Measurements from ENCODE around the gene PSD2.
A peak's percentile ranks its signal among the peaks of the same experiment; 100 is the strongest.

PSD2 gene

DNA sequence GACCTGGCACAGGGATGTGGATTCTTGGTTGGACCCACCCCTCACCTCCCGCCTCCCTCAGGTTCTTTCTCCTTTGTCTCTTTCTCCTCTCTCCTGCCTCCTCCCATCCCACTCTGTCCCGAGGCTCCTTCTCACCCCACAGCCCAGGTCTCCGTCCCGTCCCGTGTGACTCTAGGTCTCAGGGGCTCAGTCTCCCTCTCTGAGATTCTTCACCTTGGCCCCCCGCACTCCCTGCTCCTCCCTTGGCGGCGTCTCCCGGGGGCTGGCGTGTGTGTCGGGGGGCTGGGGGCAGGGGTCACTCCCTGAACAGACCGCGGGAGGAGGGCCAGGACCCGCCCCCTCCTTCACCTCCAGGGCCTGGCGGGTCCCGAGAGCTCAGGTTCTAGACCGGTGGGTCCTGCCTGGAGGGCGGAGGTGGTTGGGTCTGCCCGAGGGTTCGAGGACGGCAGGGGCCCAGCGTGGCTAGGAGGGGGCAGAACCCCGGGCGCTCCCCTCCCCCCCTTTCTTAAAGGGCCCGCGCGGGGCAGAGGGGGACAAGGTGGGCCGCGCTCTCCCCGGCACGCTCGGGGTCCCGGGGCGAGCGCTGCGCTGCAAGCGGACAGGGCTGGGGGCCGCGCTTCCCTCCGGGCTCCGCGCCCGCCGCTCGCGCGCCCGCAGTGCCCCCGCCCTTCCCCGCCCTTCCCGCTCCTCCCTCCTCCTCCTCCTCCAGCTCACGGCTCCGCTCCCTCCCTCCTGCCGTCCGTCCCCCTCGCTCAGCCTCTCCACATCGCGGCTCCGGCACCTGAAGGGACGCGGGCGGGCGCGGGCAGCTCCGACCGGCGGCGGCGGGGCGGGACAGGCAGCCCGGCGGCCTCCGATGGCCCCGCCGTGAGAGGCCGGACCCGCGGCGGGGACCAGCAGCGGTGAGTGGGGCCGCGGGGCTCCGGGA, at the start of gene PSD2:
Gene PSD2, plus strand, starts transcription at position 735 of the 928 bp plus-strand sequence. CDS start 13,633 bp downstream, outside the sequence.
- no peak for DNase-seq

DNA sequence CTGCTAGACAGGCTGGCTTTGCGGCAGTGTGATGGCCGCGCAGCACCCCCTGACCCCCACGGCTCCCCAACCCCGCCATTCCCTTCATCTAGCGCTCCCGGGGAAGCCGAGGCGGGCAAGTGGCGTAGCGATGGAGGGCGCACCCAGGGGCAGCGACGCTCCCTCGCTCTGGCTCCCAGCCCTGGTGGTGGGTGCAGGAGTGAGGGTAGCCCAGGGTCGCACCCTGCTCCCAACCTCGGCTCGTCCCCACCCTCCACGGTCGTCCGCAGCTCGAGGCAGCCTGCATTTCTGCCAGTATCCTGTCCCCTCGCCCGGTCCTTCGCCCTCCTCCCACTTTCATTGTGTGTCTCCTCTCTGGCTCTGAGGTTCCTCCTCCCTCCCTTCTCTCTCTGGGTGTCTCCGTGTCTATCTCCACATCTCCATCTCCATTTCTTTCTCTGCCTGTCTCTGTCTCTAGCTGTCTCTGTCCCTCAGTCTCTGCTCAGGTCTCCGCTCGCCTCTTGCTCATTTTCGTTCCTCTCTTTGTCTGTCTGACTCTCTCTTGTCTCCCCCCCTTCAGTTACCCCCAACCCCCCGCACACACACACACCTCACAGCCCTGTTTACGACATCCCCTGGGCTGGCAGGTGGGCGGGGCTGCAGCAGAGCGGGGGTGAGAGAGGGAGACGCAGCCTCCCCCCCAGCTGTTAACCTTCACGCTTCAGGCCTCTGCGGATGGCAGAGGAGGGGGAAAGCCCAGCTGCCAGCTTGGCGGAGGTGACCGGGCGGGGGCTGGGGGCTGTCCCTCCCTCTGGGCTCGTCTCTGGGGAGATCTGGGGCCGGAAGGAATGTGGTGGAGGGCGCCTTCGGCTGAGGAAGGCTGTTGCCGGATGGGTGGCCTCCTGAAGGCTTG, 48.7 kb upstream of the PSD2 start:
- DNase-seq = peak in 1 of 2 experiments; percentile 21

DNA sequence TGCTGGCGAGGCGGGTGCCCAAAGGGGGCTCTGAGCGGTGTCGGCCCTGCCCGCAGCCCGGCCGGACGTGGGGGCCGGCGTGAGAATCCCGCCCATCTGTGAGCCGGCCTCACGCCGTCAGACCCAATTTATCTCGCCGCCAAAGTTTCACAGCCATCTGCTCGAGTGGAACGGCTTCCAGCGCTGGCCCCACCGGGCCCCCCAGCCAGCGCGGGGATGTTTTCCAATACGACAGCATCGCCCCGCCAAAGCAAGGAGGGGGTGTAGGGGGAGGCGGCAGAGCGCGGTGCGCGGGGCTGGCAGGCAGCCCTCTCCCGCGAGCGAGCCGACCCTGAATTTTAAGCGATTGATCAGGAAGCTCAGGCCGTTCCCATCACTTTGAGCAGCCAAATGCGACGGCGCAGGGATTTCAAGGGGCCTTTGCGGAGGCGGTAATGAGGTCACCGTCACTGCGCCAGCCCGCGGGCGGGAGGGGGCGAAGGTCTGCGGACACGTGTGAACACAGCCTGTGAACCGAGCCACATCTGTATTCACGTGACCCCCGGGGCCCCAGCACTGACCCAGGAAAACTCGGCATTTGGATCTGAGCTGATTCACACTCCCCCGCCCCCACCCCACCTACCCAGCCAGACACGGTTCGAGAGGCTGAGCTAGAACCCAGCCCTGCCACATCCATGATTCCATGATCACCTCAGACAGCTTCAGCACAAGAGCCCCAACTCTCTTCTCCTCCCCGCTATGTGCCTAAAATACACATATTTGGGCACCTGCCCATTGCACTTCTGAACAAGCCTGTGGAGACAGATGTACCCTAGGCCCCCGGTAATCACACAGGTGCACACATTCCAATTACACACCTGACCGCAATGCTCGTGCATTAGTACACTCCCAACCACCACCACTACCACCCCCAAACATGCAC, 47.8 kb upstream of the PSD2 start:
- DNase-seq = peak in 1 of 2 experiments; percentile 14

DNA sequence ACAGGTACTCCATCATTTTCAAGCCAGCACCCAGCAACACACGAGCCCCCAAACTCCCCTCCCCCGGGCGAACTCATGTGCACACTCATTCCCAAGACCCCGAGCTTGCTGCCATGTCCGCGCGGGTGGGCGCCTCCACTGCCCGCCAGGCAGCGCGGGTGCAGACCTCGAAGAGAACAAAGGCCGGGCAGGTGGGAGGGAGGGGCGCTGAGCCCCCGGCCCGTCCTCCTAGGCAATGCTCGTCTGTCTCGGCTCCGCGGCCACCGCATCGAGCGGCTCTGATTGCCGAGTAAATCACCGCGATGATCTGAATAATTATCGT, 47.1 kb upstream of the PSD2 start:
- DNase-seq = no peak

DNA sequence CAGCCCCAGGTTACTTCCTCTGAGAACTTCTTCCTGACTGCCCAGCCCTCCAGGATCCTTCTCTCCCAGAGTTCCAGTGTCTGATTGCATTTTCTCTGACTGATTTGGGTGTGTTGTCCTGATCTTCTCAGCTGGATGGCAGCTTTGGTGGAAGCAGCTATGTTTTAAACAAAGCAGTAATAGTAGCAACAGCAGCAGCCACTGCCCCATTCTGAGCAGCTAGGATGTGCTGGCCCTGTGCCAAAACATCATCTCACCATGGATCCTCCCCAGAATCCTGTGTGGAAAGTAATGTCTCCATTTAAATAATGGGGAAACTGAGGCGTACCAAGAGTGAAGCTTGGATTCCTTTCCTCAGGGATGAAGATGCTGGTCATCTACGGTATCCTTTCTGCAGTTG, 46.4 kb upstream of the PSD2 start:
- no peak for DNase-seq

DNA sequence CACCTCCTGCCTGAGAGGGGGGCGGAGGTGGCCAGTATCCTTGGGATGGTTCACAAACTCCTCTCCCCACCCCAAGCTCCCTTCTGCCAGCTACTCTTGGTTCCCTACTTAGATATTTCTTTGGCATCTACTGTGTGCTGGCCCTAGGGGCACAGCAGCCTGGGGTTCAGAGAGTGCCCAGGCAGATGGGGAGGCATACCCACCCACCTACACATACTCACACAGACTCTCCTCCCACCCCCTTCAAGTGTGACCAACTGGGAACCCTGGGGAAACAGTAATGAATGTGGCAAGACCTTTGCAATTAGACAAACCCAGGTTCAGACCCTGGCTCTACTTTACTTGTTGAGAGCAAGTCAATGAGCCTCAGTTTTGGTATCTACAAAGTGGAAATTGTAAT, 44.4 kb upstream of the PSD2 start:
- no peak for DNase-seq

DNA sequence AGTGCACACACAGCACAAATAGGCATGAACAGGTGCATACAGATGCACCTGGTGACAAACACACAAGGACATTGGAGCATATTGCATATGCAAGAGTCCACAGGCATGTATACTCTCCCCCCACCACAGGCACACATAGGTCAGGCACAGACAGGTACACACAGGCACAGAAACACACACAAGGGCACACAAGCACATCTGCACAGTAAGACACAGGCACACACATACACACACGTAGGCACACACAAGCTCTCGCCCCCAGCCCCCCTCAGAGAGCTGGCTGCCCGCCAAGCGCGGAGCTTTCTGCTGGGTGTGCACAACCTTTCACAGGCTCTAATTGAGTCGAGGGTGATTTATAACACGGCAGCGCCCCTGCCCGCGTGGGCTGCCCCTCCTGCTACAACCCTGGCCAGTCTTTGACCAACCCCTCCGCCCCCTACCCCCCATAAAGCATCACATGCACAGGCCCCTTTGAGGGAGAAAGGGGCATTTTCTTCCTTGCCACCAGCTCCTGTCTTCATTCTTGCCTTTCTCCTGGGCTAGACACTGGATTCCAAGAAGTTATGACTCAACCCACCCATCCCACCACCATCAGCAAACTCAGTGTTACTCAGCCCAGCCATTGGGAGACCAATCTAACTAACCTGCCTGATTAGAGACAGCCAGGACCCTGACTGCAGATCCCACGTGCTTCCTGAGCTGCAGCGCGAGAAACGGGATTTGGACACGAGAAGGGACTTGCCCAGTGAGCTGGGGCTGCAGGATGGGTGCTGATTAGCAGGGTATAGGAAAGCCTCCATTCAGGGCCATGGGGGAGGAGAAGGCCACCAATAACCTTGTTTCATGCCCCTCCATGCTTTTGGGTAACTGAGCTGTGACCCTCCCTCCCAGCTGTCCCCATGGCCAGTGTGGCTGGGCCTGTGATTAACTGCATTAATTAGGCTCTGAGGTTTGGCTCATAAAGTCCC, 42.8 kb upstream of the PSD2 start:
- no peak for DNase-seq

DNA sequence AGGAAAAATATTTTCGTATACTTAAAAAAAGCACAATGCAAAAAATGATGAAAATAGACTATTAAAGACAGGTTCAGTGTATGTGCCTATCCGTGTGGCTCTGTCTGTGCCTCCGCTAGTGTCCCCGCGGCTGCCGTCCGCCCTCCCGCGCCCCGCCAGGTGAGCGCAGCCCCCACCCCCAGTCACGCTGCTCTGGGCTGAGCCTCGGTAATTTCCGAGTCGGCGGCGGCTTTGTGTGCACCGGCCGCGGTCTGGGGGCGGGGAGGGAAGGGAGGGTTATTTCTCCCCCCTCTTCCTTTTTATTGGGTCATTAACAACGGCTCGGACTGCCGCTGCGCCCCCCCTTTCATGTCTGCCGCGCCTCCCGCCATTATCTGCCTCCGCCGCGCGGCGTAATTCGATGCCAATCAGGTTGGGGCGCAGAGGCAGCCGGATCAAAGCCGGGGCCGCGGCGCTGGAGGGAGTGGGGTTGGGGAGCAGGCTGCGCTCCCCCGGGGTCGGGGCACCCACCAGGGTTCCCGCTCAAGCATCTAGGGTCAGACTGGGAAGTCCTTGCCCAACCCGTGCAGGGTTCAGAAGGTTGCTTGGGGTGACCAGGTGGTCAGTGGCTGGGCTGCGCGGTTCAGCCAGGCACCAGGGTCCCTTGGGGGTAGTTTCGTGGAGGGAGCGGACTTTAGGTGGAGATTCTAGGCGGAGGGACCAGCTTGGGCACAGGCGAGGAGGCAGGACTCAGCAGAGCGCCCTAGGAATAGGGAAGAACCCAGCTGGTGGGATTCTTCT, 39.5 kb upstream of the PSD2 start:
- DNase-seq = no peak

DNA sequence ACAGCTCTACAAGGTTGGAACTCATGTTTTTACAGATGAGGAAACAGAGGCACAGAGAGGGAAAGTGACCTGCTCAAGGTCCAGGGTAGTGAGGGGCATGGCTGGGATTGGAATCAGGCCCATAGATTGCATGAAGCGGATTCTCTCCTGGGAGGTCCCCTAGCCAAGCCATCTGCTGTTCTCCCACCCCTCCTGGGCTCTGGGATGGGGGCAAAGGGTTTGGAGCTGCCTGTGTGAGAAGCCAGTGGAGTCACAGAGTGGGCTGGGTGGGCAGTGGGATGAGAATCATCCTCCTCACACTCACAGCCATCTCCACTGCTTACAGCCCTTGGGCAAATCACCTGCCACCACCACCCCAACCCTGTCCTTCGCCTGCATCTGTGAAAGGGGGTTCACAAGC, 38.6 kb upstream of the PSD2 start:
- DNase-seq = no peak

DNA sequence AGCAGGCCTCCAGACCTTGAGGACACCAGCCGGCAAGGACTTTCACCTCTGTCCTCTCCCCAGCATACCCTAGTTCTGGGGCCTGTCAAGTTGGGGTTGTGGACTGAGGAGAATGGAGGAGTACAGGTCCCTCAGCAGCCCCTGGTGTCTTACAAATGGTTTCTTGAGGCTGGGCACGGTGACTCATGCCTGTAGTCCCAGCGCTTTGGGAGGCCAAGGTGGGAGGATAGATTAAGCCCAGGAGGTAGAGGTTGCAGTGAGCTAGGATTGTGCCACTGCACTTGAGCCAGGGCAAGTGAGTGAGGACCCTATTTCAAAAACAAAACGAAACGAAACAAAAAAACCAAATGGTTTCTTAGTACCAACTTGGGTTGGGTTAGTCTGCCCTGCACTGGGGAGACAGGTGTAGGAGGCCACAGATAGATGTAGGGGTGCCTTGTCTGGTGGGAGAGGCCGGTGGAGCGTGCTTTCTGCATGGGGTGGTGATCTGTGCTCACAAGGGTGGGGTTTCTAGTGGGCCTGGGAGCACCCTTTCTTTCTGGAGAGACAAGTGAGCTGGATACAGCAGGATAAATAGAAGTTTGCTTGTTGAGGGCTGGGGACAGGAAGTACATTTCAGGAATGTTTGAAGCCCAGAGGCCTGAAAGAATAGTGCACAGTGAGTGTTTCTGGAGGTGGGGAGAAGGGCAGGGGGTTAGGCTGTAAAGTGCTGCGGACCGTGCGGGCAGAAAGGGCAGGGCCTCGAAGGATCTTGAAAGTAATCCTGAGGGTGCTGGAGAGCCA, 37.7 kb upstream of the PSD2 start:
- no peak for DNase-seq

DNA sequence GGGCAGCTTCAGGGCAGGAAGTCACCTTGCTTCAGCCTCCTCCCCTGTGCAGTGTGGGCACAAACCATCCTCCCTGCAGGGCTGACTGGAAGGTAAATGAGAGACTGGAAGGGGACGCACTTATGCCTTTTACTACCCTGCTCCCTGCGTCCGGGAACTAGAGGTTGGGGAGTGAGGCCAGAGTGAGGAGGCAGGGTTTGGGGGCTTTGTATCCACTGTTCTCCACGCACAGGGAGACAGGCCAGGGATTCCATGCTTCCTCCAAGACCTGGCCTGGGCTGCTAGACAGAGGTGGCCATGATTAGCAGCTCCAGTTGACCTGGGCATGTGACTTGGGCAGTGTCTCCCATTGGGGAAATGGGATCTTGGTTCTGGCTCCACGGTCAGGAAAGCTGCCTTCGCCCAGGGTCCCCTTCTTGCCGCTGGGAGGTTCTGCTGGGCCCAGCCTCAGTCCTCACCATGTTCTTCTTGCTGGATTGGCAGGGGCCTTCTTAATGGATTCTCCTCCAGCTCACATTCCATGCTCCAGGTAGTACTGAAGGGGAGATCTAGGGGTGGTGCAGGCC, 37.0 kb upstream of the PSD2 start:
- DNase-seq = no peak

DNA sequence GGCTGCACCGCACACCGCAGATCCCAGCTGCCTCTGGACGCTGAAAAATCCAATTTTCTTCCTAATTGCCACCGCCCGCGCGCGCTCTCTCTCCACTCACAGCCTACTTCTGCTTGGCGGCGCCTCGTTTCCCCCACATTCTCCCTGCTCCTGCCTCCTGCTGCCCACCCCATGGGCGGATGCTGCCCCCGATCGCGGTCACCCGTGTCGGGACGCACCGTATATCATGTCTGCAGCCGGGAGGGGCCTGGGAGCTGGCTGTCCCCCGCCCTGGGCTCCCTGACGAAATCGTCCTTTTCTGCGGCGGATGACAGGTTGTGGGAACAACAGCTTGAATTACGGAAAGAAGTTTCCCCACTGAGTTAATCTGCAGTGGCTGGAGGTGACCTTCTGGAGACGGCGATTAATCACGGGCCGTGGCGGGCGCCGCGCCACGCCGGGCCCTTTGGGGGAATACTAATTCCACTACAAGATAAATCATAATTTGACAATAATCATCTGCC, 36.3 kb upstream of the PSD2 start:
- DNase-seq = no peak

DNA sequence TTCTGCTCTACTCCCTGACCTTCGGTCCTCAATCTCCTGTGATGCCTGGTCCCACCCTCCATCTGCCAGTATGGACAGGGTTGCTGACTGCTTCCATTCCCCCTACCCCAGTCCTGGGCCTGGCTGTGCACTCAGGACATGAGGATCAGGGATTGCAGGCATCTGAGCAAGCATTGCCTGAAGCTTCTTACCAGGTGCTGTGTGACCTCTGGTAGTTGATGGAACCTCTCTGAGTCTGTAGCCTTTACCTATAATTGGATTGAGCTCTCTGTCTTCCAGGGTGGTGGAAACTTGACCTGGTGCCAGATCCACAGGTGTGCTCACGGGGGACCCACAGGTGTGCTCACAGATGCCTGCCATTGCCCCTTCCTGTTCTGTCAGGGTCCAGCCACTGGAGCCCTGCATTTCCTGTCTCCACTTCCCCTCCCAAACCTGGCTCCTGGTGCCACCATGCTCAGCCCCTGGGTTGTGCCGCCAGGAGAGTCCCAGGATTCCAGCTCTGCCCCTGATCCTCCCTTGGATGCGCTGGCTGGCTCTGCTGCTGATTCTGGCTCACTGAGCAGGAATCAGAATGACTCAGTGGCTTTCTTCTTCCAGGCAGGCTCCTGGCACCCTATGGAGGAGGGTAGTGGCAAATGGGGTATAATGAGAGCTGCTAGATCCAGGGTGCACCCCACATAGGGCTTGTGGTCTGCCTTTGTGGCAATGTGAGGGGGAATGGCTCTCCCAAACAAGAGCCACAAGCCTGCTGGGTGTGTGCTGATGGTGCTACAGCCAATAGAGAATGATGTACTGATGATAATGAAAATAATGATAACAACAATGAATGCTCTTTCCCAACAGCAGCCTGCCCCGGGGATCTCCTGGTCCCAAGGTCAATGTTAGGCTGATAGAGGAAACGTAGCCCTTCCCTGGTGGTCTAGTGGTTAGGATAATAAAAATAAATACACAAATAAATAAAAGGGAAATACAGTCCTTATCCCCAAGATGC, 35.2 kb upstream of the PSD2 start:
- no peak for DNase-seq

DNA sequence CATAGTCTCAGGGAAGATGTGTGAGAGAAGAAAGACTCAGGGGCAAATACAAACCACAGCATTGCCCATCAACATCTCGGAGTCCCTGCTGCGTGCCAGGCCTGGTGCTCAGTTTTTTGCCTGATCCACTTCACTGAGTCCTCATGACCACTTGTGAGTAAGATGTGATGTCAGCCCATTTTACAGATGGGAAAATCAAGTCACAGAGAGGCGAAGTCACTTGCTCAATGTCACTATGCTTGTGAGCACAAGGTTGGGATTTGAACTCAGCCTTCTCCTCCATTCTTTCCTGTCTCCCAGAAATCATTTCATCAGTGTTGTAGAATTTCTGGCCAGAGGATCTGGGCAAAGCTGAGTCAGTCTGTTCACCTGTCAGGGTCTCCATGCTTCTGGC, 34.6 kb upstream of the PSD2 start:
- DNase-seq = no peak

DNA sequence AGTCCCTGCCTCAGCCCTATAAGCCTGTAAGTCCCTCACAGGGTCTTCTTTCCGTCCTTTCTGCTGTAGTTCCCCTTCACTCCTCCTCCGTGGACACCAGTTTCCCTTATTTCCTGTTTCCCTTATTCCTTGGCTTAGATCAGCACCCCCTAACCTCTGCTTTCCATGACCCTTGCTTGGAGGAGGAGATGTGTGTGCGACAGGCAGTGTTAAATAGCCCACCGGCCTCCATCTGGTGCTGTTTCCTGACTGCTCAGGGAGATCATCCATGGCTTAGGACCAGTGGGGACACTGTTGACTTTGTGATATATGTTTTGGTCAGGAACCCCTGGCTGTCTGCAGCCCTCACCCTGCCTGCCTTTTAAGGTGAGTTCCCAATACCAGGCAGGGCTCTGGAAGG, 34.1 kb upstream of the PSD2 start:
- no peak for DNase-seq

DNA sequence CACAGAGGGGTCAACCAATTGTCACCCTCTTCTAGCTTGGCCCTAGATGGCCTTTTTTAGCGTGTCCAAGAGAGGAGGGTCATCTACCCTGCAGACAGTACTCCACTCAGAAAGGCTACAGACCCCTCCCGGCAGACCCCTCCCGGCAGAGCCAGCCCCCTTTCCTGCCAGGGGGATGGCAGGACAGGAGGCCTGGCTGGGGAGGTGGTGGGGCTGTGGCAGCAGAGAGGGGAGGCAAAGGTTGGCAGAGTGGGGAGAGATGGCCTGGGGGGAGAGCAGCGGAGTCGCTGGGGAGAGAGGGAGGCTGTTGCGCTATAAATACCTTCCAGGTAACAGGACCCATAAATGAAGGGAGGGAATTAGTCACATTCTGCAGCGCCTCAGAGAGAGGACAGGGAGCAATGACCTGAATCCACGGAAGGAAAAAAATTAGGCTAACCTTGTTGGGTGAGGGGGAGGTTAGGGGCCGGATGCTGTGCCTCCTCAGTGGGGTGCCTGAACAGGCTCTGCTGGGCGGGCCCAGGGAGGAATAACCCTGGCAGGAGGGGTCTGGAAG, 32.9 kb upstream of the PSD2 start:
- DNase-seq = no peak

DNA sequence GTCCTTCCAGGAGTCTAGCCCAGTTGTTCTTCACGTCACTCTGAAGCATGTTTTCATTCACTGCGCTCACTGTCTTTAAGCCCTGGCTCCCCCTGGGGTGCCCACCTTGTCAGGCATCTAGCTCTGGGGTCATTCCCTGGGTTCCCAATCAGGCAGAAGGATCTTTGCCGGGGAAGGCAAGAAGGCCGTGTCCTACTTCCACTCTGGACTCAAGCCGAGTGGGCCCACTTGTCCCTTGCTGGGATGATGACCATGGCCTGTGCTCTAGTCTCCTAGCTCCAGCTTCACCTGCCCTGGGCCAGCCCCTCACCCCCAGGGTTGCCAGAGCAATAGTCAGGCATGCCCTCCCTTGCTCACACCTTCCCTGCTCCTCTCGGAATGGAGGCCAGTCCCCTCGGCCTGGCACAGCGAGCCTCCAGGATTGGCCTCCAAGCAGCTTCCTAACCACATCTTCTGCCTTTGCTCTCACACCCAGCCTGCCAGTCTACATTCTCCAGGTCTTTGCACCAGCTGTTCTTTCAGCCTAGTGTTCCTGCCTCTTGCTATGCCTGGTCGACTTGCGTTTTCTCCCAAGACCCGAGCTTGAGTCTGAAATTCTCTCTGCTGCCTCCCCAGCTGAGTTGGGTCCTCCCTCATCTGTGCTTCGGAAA, 32.2 kb upstream of the PSD2 start:
- DNase-seq = no peak
